Spinal cord (tissue), 10 donors: ENCODE data around the gene TBC1D10A. TPM values are rescaled to one million over a fixed set of nuclear protein-coding genes. Genes with fewer than 3 reads are reported as not detected.

Source experiments
- DNase-seq, 6 donors: peaks; one replicate each; pipeline versions ENCODE4 v3.0.0 to v3.0.0-alpha.2; 2013 to 2015; ENCODE audit warnings: low spot score in 6 of 6, low read depth in 4 of 6
- H3K27ac ChIP-seq: one replicate; pipeline ENCODE4 v1.5.1; 2013; ENCODE audit warnings: low read depth, low read length, control low read depth
- H3K27me3 ChIP-seq: one replicate; pipeline ENCODE4 v1.6.1; 2013; ENCODE audit warnings: low read length; ENCODE audit not compliant: control insufficient read depth, insufficient read depth
- H3K36me3 ChIP-seq: one replicate; pipeline ENCODE4 v1.6.1; 2013; ENCODE audit warnings: low read length; ENCODE audit not compliant: control insufficient read depth, insufficient read depth
- H3K4me1 ChIP-seq: one replicate; pipeline ENCODE4 v1.6.1; 2013; ENCODE audit warnings: low read length; ENCODE audit not compliant: control insufficient read depth, insufficient read depth
- H3K4me3 ChIP-seq: one replicate; pipeline ENCODE4 v1.5.1; 2013; ENCODE audit warnings: low read depth, low read length, control low read depth
- H3K9me3 ChIP-seq: one replicate; pipeline ENCODE4 v1.6.1; 2013; ENCODE audit warnings: low read length; ENCODE audit not compliant: control insufficient read depth, insufficient read depth
- WGBS: methylation state at CpG from one replicate; pipeline ENCODE4 v1.1.5; 2013; ENCODE audit warnings: missing lambda C conversion rate; ENCODE audit not compliant: insufficient coverage; 5-methylcytosine and 5-hydroxymethylcytosine counted together
- polyA plus RNA-seq, 2 donors: library from polyadenylated mRNA; unstranded; fragments of 120-200 nt; gene quantifications; one replicate each; pipeline ENCODE4 v1.2.1, GENCODE V29; 2013; ENCODE audit not compliant: insufficient read length in 2 of 2
- total RNA-seq, 2 donors: library from RNA; depleted of rRNA in 1 of 2; stranded (reverse); fragments of 120-200 nt in 1 of 2; fragments of >200 nt in 1 of 2; gene quantifications; one replicate each; pipeline versions ENCODE4 v1.2.3 to v1.2.4, GENCODE V29; 2013 to 2014
- donor health status: healthy.

TBC1D10A gene
- total and polyA plus RNA-seq, 4 donors = 9.1 to 24.5 (median 17.2) TPM

DNA sequence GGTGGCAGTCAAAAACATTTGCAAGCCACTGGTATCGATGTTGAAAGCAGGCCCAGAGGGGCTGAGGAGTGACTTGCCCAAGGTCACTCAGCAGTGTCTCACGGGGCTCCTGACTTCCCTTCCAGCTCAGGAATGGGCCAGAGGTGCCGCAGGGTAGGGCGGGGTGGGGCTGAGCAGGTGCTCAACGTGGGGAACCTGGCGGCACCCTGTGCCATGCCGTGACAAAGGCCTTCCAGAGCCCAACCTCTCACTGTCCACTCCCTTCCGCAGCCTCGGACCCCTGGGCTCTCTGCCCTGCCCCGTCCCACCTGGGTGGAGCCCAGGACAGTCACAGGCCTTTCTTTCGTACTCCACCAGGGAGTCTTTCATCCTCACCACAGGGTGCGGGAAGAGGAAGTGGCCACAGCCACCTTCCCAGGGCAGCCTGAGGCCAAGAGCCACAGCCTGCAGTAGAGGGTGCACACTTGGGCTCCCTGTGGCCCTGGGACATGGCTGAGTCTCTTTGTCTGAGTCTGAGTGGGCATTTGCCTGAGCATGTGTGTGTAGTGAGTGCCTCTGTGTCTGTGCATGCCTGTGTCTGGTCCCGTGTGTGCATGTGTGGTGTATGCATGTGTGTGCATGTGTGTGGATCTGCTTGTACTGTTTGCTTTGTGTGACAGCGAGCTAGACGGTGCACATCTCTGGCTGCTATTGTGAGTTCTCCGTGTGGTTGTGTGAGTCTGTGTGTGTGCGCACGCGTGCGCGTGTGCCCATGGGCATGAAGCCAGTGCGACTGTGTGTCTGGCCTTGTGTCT, 74.1 kb downstream of the TBC1D10A start:
- DNase-seq = no peak
- 71% methylated on average over 22 of the region's 22 CpGs for WGBS
- no peaks in the 10 kb centered on the region for H3K36me3 ChIP-seq
- H3K27me3 ChIP-seq = peaks cover 10% of the 10 kb centered on the region
- H3K4me3 ChIP-seq = no peak overlapping the region
- peak overlapping the region; percentile 40 for H3K27ac ChIP-seq
- no peaks in the 10 kb centered on the region for H3K9me3 ChIP-seq
- H3K4me1 ChIP-seq = peaks cover 46% of the 10 kb centered on the region

DNA sequence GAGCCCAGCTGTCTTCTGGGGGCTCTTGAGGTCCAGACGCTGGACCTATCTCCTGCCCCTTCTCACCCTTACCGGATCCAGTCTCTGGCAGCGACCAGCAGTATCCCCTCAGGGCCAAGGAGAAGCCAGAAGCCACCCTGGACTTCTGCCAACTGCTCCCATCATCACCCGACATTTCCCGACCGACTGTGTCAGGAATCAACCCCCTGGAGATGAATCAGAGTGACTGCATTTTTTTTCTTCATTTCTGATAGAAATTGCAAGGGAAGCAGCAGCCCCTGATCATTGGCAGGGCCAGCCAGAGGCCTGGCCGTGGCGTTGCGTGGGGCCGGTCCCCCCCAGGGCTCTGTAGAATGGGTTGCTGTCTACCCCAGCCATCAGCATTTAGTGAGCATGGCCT, 75.0 kb downstream of the TBC1D10A start:
- peaks cover 52% of the 10 kb centered on the region for H3K4me1 ChIP-seq
- no peak overlapping the region for H3K4me3 ChIP-seq
- peak in 1 of 6 donors; percentile 9 for DNase-seq
- H3K9me3 ChIP-seq = no peaks in the 10 kb centered on the region
- H3K27ac ChIP-seq = peak overlapping the region; percentile 49
- H3K27me3 ChIP-seq = peaks cover 18% of the 10 kb centered on the region
- no peaks in the 10 kb centered on the region for H3K36me3 ChIP-seq
- 47% methylated on average over 10 of the region's 10 CpGs for WGBS

DNA sequence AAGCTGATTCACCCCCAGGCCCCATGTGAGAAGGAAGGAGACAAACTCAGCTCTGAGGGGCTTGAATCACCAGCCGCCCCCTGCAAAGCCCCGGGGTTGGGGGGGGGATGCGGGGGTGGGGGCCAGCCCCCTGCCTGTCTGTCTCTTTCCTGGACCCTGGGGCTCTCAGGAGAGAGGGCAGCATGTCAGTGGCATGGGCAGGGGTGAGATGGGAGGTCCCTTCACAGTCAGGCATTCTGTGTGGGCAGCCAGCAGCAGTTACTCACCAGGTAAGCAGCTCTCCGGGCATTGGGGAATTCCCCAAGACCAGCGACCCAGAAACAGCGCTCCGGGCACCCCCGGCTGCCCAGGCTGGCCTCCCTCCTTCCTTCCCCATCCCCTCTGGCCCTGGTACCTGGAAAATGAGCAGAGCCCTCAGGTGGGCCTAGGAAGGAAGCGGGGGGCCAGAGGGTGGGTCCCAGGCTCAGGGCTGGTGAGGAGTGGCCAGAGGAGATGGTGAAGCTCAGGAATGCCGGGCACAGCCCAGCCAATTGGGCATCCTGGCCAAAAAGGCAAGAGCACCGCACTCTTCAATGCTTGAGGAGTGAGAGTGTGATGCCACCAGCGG, 76.0 kb downstream of the TBC1D10A start:
- DNase-seq = no peak
- 80% methylated on average over 8 of the region's 12 CpGs for WGBS
- H3K36me3 ChIP-seq = no peaks in the 10 kb centered on the region
- H3K9me3 ChIP-seq = no peaks in the 10 kb centered on the region
- peaks cover 51% of the 10 kb centered on the region for H3K4me1 ChIP-seq
- peaks cover 21% of the 10 kb centered on the region for H3K27me3 ChIP-seq
- no peak overlapping the region for H3K27ac ChIP-seq
- H3K4me3 ChIP-seq = no peak overlapping the region

DNA sequence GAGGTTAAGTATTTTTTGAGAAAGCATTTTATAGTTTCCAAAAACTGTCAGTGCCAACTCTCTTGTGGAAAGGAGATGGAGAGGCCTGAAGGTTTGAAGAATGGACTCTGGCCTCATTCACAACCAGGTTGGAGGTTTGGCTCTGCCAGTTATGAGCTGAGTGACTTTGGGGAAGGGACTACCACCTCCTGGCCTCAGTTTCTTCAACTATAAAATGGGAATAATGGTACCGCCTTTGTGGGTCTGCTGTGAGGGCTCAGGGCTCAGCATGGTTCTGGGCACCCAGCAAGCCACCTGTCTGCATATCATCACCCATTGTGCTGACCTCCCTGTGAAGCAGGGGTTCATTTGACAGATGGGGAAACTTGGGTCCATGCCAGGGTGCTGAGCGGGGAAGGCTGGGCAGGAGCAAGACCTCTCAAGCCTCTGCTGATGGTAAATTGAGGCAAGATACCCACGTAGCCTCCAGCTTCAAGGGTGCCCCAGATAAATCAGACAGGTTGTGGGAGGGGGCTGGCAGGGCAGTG, 76.6 kb downstream of the TBC1D10A start:
- Histone ChIP-seq H3K9me3 (no peaks in the 10 kb centered on the region), H3K4me1 (peaks cover 54% of the 10 kb centered on the region), H3K27ac (no peak overlapping the region), H3K4me3 (no peak overlapping the region), H3K36me3 (no peaks in the 10 kb centered on the region), H3K27me3 (peaks cover 27% of the 10 kb centered on the region)
- DNase-seq = no peak
- 92% methylated on average over 2 of the region's 3 CpGs for WGBS

DNA sequence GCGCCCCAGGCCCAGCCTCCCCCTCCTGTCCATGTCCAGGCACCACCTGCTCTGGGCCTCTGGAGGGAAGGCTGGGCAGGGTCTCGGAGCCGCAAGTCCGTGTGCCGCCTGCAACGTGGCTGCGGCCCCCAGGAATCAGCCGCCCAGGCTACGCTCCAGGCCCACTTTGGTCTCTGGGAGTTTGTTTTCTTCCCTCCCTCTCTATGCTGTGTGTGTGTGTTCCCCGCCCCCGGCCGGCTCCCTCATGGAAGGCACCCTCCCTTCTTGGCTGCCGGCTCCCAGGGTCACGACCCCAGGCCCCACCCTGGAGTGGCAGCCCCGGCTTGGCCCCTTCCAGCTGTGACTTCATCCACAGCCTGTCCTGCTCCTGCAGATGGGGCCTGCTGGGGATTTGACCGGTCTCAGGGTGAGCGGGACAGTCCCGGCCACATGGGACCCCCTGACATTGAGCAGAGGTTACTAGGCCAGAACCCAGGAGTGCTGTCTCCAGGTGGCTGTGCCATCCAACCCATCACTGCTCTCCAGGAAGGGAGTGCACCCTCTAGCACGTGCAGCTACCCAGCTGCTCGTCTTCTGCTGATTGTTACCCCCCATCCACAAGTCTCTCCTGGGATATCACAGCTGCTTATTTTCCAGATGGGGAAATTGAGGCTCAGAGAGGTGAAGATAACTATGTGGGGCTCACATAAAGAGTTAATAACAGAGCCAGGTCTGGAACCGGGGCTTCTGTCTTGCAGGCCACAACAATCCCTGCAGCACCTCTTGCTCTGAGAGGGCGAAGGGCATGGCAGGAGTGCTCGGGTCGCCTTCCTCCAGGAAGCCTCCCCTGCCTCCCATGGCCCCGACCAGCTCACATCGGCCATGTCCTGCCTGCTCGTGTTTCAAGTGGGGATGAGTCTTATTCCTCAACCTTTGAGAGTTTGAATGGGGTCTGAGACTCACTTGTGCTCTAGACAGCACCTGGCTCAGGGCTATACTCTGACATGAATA, 77.4 kb downstream of the TBC1D10A start:
- peak in 1 of 6 donors; percentile 45 for DNase-seq
- Histone ChIP-seq H3K4me3 (no peak overlapping the region), H3K4me1 (peaks cover 54% of the 10 kb centered on the region)

DNA sequence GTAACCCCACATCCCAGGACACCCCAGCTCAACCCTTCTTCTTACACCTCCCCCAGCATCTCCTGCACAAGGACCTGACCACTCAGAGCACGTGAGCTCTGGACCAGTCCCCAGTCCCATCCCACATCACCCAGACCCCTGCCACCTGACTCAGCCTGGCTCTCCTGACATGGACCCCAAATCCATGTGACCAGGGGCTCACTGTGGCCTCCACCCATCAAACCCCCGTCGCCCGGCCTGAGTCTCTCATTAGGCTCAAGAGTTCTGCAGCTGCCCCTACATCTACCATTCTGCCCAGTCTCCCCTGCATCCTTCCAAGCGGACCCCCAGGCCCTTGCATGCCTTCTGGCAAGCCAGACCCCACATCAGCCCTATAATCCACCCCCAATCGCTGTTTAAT, 78.3 kb downstream of the TBC1D10A start:
- 85% methylated on average over 6 of the region's 6 CpGs for WGBS
- H3K27ac ChIP-seq = no peak overlapping the region
- no peak overlapping the region for H3K4me3 ChIP-seq
- DNase-seq = no peak
- no peaks in the 10 kb centered on the region for H3K9me3 ChIP-seq
- peaks cover 46% of the 10 kb centered on the region for H3K4me1 ChIP-seq
- H3K36me3 ChIP-seq = no peaks in the 10 kb centered on the region
- H3K27me3 ChIP-seq = peaks cover 35% of the 10 kb centered on the region

More for the DNA sequence above, 77.4 kb downstream of the TBC1D10A start:
- Histone ChIP-seq H3K27me3 (peaks cover 35% of the 10 kb centered on the region), H3K9me3 (no peaks in the 10 kb centered on the region), H3K27ac (no peak overlapping the region), H3K36me3 (no peaks in the 10 kb centered on the region)
- 53% methylated on average over 22 of the region's 27 CpGs for WGBS

DNA sequence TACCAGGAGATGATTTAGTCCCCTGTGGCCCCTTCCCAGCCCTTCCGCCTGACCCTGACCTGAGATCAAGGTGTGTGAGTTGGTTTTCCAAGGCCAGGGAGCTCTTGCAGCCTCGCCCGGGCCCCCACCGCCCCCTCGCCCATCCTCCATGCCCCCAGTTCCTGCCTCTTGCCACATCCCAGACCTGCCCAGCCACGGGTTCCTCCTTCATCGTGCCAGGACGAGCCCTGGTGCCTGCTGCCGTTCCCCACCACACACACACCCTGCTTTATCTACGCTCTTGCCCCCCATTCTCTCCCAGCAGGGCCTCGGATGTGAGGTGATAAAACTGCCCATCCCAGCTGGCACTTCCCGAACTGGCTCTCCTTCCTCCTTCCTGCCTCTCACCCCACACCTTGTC, 78.8 kb downstream of the TBC1D10A start:
- Histone ChIP-seq H3K27ac (no peak overlapping the region), H3K4me1 (peaks cover 41% of the 10 kb centered on the region), H3K36me3 (no peaks in the 10 kb centered on the region), H3K9me3 (no peaks in the 10 kb centered on the region), H3K4me3 (no peak overlapping the region), H3K27me3 (peaks cover 35% of the 10 kb centered on the region)
- WGBS = 76% methylated on average over 12 of the region's 12 CpGs
- DNase-seq = no peak

DNA sequence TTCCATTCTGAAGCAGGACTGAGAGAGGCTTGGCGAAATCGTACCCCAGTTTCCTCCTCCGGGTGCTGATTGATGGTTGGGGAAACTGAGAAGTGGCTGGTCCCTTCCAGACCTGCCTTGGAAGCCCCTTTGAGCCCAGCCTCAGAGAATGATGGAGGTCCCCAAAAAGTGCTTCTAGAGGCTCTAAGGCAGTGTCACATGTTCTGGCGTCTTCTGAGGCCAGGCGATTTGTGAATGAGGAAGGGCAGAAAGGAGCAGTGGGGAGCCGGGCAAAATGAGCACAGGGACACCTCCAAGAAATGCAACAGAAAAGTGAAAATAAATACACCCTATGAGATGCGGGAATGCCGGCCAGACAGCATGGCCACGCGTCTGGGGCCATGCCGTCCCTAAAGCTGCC, 79.2 kb downstream of the TBC1D10A start:
- H3K4me1 ChIP-seq = peaks cover 37% of the 10 kb centered on the region
- WGBS = 86% methylated on average over 10 of the region's 11 CpGs

DNA sequence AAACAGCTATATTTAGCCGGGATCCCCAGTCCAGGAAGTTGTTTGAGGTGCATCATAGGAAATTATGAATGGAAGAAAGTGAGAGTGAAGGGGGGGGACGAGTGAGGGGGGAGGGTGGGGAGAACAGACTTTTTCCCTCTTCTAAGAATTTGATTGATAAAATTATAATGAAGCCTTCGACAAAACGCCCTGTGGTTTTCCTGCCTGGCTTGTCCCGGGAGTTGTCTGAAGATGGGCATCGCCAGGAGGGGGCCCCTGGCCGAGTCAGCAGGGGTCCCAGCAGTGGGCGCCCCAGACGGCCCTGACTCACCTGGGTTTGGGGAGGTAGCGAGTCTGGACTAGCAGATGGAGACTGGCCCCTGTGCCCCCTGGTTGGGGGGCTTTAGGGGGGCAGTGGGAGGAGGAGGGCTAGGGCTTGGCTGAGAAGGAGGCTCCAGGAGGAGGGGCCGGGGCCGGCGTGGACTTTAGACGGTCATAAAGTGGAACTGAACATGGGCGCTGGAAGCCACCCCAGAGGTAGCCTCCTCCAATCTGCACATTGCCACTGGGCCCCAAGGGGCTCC, 79.8 kb downstream of the TBC1D10A start:
- peaks cover 31% of the 10 kb centered on the region for H3K4me1 ChIP-seq
- no peaks in the 10 kb centered on the region for H3K36me3 ChIP-seq
- no peak overlapping the region for H3K27ac ChIP-seq
- H3K9me3 ChIP-seq = no peaks in the 10 kb centered on the region
- H3K4me3 ChIP-seq = no peak overlapping the region
- 25% methylated on average over 12 of the region's 15 CpGs for WGBS
- H3K27me3 ChIP-seq = peaks cover 35% of the 10 kb centered on the region
- DNase-seq = no peak

More for the DNA sequence above, 79.2 kb downstream of the TBC1D10A start:
- no peaks in the 10 kb centered on the region for H3K9me3 ChIP-seq
- no peak overlapping the region for H3K27ac ChIP-seq
- no peaks in the 10 kb centered on the region for H3K36me3 ChIP-seq
- DNase-seq = no peak
- no peak overlapping the region for H3K4me3 ChIP-seq
- H3K27me3 ChIP-seq = peaks cover 35% of the 10 kb centered on the region
